IPS-15b (cell line): ENCODE data around the gene AMHR2.

Experiments
- H3K27me3 ChIP-seq: one replicate; pipeline ENCODE4 v1.6.1; 2013; ENCODE audit warnings: low read length; ENCODE audit not compliant: control insufficient read depth, insufficient read depth
- H3K36me3 ChIP-seq: one replicate; pipeline ENCODE4 v1.6.1; 2013; ENCODE audit warnings: low read length; ENCODE audit not compliant: control insufficient read depth, insufficient read depth
- H3K4me1 ChIP-seq: one replicate; pipeline ENCODE4 v1.6.1; 2013; ENCODE audit warnings: mild to moderate bottlenecking, low read length; ENCODE audit not compliant: control insufficient read depth, insufficient read depth
- H3K4me3 ChIP-seq: one replicate; pipeline ENCODE4 v1.5.1; 2013; ENCODE audit warnings: low read depth, low read length
- H3K9ac ChIP-seq: one replicate; pipeline ENCODE4 v1.6.1; 2013; ENCODE audit warnings: low read depth, mild to moderate bottlenecking, low read length
- H3K9me3 ChIP-seq: one replicate; pipeline ENCODE4 v1.6.1; 2013; ENCODE audit warnings: mild to moderate bottlenecking, low read length; ENCODE audit not compliant: control insufficient read depth, insufficient read depth

Gene AMHR2

DNA sequence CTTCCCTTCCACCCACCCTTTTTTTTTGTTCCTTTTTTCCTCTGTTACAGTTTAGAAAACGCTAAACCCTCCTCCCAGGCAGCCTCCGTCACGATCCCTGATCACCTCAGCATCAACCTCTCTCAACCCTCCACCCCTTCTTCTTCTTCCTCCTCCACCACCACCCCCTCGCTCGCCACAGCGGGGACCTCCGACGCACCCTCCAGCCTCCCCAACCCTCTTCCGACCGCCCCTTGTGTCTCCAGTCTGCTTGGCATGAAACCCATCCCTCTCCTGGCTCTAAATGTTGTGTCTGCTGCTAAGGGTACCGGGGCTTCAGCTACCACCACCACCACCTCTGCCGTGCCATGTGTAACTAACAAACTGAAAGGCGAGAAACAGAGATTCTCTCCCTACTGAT lies 51.2 kb downstream of the AMHR2 start:
- H3K27me3 ChIP-seq, result no peaks in the 10 kb centered on the region
- H3K9me3 ChIP-seq, result no peaks in the 10 kb centered on the region
- peaks cover 48% of the 10 kb centered on the region for H3K36me3 ChIP-seq
- H3K9ac ChIP-seq, result no peak overlapping the region
- H3K4me1 ChIP-seq, result peaks cover 7% of the 10 kb centered on the region
- no peak overlapping the region for H3K4me3 ChIP-seq

GRCh38 chr12:53476769-53477209 lies 53.1 kb downstream of the AMHR2 start:
- H3K36me3 ChIP-seq, result peaks cover 39% of the 10 kb centered on the region
- no peaks in the 10 kb centered on the region for H3K27me3 ChIP-seq
- no peaks in the 10 kb centered on the region for H3K9me3 ChIP-seq
- H3K4me1 ChIP-seq, result peaks cover 7% of the 10 kb centered on the region
- H3K9ac ChIP-seq, result no peak overlapping the region
- H3K4me3 ChIP-seq, result no peak overlapping the region

DNA sequence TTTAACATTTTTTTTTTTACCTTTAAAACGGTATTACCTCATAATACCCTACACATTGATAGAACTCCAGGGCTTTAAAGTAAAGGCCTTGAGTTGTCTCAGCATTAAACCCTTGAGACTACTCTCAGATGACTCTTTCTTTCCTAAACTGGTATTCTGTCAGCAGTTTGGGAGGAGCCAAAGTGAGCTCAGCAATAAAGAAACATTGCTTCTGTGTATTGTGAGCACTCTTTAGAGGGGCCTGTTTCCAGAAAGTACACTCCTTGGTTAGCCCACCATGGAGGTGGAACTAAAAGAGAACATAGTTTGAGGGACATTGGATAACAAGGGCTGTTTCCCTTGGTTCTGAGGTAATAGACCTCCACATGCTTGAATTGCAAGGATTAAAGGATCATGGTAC lies 55.2 kb downstream of the AMHR2 start:
- Histone ChIP-seq H3K4me1 (peaks cover 7% of the 10 kb centered on the region), H3K9me3 (no peaks in the 10 kb centered on the region), H3K9ac (no peak overlapping the region), H3K4me3 (no peak overlapping the region), H3K36me3 (peaks cover 51% of the 10 kb centered on the region), H3K27me3 (no peaks in the 10 kb centered on the region)

GRCh38 chr12:53479331-53479730 lies 55.7 kb downstream of the AMHR2 start:
- Histone ChIP-seq H3K27me3 (no peaks in the 10 kb centered on the region), H3K9ac (no peak overlapping the region), H3K36me3 (peaks cover 48% of the 10 kb centered on the region), H3K4me3 (no peak overlapping the region), H3K4me1 (peaks cover 7% of the 10 kb centered on the region), H3K9me3 (no peaks in the 10 kb centered on the region)

DNA sequence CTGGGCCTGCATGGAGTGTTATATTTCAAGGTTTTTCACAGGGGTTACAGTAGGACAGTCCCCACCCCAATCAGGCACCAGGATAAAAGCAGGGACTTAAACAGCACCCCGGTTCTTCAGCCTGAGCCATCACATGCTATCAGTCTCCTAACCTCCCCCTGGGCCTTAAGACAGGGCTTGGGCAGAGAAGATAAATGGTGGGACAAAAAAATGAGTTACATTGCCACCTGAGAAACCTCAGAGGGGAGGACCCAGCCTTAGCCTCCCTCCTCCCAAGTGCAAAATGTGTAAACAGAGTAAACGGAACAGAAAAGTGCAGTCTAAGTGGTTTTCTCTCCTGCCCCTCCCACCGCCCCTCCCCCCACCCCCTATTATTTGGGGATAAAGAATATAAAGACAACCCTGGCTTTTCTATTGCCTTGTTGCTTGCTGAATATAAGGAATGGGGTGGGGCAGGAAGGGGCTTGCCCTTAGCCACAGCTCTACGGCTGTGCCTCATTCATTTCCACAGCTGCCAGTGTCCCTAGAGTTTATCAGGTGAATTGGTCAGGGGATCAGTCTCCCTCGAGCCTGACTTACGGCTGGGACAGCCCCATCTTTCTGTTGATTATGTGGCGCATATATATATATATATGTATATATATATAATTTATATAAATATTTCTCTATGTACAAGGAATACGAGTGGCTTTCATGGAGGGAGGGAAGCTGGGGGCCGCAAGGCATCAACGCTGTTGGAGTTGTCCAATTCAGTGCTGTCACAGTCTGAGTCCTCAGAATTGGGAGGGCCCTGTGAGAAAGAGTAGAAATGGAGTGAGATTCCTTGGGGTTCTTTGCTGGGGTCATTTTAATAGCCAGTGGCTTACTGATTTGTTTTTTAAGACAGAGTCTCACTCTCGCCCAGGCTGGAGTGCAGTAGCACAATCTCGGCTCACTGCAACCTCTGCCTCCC lies 57.1 kb downstream of the AMHR2 start:
- Histone ChIP-seq H3K9ac (no peak overlapping the region), H3K4me3 (no peak overlapping the region), H3K4me1 (peaks cover 4% of the 10 kb centered on the region), H3K9me3 (no peaks in the 10 kb centered on the region), H3K27me3 (no peaks in the 10 kb centered on the region), H3K36me3 (peaks cover 45% of the 10 kb centered on the region)
